GM12891 (cell line): ENCODE measurements around the gene MYH16. TPM values are rescaled to one million over a fixed set of nuclear protein-coding genes. Genes with fewer than 3 reads are reported as not detected.
"Not testable (repeated sequence)": the region's sequence is repeated elsewhere in the genome, so short reads cannot be mapped to it uniquely, and the experiment has no call there.

Source experiments
- DNase-seq: peaks from one replicate; pipeline ENCODE4 v3.0.0; 2011; ENCODE audit warnings: low spot score; ENCODE audit not compliant: insufficient read length
- FAIRE-seq: peaks from 2 replicates; lab custom pipeline; 2011; peaks lifted over from hg19 to GRCh38; lab: Jason Lieb, UNC
- PAX5 ChIP-seq: IDR thresholded peaks from 2 replicates; pipeline ENCODE4 v1.6.1; 2011; ENCODE audit warnings: low read length, moderate library complexity, mild to moderate bottlenecking; ENCODE audit not compliant: insufficient read depth, severe bottlenecking
- POLR2A ChIP-seq: IDR thresholded peaks from 2 replicates; pipeline ENCODE4 v1.6.1; 2011; ENCODE audit warnings: low read depth, low read length, control low read depth
- POLR2AphosphoS5 ChIP-seq: IDR thresholded peaks from 2 replicates; pipeline ENCODE4 v1.6.1; 2011; ENCODE audit warnings: low read depth, low read length, control low read depth
- POU2F2 ChIP-seq: IDR thresholded peaks from 2 replicates; pipeline ENCODE4 v1.6.1; 2011; ENCODE audit warnings: low read depth, mild to moderate bottlenecking, control low read depth, low read length, moderate library complexity
- SPI1 ChIP-seq: IDR thresholded peaks from 2 replicates; pipeline ENCODE4 v1.6.1; 2011; ENCODE audit warnings: low read depth, low read length, control low read depth
- TAF1 ChIP-seq: IDR thresholded peaks from 2 replicates; pipeline ENCODE4 v1.6.1; 2011; ENCODE audit warnings: low read depth, low read length, control low read depth
- polyA plus RNA-seq: library from polyadenylated mRNA; unstranded; fragments of >200 nt; gene quantifications from one replicate; pipeline ENCODE4 v1.2.1, GENCODE V29; 2012; ENCODE audit warnings: low read depth, missing spikeins, inconsistent platforms; ENCODE audit not compliant: missing spikeins

The MYH16 gene
- 0.13 TPM for polyA plus RNA-seq

- FAIRE-seq (no peak), DNase-seq (no peak)
- no peak for TF ChIP-seq POLR2AphosphoS5
- TF ChIP-seq TAF1: no peak
- no peak for TF ChIP-seq POU2F2
- no peak for TF ChIP-seq POLR2A
- TF ChIP-seq SPI1: no peak
- no peak for TF ChIP-seq PAX5
Measured at GRCh38 chr7:99272476-99273045, at the start of gene MYH16. Gene MYH16 (plus strand): TSS chr7:99272839.

DNA sequence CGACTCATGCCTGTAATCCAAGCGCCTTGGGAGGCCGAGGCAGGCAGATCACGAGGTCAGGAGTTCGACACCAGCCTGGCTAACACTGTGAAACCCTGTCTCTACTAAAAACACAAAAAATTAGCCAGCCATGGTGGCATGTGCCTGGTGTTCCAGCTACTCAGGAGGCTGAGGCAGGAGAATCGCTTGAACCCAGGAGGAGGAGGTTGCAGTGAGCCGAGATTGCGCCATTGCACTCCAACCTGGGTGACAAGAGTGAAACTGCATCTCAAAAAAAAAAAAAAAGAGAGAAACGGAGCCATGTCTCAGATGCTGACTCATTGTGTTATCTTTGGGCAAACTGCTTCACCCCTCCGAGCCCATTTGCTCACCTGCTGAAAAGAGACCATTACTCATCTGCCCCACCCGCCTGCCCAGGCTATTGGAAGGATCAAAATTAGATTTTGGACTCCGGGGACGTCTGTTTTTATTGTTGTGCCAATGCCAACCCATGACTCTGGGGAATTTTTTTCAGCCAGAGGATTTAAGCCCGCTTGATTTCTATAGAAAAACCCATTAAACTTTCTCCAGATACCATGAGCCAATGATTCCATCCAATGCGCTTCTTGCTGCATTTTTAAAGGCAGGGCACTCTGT is 48.3 kb upstream of the MYH16 start:
- not testable (repeated sequence) for DNase-seq, FAIRE-seq

DNA sequence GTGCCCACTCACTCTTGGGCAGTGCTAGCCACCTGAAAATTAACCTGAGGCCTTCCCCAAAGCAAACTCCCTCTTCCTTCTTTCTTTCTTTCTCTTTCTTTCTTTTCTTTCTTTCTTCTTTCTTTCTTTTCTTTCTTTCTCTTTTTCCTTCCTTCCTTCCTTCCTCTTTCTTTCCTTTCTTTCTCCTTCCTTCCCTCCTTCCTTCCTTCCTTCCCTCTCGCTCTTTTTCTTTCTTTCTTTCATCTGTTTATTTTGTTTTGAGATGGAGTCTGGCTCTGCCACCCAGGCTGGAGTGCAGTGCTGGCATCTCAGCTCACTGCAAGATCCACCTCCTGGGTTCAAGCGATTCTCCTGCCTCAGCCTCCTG is 47.8 kb upstream of the MYH16 start:
- TF ChIP-seq POU2F2 (no peak), TAF1 (no peak), SPI1 (no peak), POLR2AphosphoS5 (no peak), PAX5 (no peak), POLR2A (no peak)
- DNase-seq: no peak
- no peak for FAIRE-seq

- no peak for DNase-seq
- TF ChIP-seq POU2F2 (no peak), PAX5 (no peak), POLR2AphosphoS5 (no peak), POLR2A (no peak), TAF1 (no peak)
- no peak for FAIRE-seq
Measured at GRCh38 chr7:99229234-99229633, 43.4 kb upstream of the MYH16 start.

DNA sequence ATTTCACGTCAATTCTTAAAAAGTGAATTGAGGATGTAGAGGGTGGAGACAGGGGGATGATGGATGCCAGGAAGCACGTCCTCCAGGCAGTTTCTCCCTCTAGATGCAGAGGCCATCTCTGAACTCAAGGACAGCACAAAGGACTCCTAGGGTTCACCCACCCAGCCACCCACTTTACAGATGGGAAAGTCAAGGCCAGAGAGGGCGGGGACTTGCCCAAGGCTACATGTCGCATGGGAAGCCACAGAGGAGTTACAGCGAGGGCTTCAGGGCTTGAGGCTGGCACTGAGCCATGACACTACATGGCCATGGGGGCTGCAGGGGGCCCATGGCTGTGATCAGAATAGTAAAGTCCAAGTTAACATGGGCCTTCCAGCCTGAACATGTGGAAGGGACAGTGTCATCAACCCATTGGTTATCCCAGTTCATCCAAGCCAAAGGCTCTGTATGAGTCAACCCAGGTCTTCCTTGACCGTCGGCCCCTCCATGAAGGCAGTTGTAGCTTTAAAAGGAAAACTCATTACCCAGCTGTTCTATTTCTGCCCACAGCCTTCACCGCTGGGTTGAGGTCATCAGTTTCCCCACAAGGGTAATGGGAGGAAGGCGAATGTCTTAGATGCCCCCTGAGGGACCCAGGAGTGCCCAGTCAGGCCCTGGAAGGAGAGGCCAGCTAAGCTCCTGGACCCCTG is 40.4 kb upstream of the MYH16 start:
- FAIRE-seq: no peak

DNA sequence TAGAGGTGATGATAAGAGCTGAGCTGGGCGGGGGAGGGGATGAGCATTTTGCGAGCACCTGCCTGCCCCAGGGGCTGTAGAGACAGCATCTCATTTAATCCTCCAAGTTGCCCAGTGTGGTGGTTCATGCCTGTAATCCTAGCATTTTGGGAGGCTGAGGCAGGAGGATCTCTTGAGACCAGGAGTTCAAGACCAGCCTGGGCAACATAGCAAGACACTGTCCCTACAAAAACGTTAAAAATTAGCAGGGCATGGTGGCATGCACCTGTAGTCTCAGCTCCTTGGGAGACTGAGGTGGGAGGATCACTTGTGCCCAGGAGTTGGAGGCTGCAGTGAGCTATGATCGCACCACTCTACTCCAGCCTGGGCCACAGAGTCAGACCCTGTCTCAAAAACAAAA is 39.7 kb upstream of the MYH16 start:
- not testable (repeated sequence) for FAIRE-seq

More for the DNA sequence above, 40.4 kb upstream of the MYH16 start:
- no peak for DNase-seq
- TF ChIP-seq PAX5 (no peak), POLR2AphosphoS5 (no peak)

DNA sequence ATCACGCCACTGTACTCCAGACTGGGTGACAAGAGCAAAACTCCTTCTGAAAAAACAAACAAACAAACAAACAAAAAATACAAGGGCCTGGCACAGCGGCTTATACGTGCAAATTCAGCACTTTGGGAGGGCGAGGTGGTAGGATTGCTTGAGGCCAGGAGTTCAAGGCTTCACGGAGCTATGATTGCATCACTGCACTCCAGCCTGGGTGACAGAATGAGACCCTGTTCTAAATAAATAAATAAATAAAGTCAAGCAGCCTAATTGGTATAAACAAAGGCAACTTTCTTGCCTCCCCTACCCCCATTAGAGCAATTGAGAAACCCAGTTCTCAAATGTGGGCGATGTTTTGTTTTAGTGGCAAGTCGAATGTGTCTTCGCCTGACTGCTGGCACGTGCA is 38.5 kb upstream of the MYH16 start:
- DNase-seq: no peak
- no peak for FAIRE-seq
- TF ChIP-seq POLR2AphosphoS5: no peak
- TF ChIP-seq POU2F2: no peak
- TF ChIP-seq PAX5: no peak
- TF ChIP-seq SPI1: no peak
- no peak for TF ChIP-seq TAF1

More for the DNA sequence above, 39.7 kb upstream of the MYH16 start:
- not testable (repeated sequence) for DNase-seq

DNA sequence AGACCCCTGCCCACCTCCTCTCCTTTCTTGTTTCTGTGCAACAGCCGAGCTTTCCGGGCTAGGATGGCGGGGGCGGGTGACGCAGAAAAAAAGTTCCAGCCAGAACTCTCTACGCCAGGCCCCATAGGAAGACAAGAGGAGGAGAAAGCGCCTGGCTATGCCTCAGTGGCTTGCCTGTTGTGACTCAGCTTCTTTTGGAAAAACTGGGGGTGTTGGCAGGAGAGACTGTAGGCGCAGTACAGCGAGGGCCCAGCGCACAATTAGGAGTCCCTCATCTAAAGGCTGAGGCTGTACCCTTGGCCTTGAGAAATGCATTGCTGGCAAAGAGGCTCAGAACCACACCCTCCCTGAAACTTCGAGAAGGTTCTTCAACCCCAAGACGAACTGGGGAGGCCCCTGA is 36.7 kb upstream of the MYH16 start:
- DNase-seq: no peak
- TF ChIP-seq SPI1 (no peak), POLR2A (no peak), POU2F2 (no peak), PAX5 (no peak)
- no peak for FAIRE-seq

GRCh38 chr7:99237876-99238275 is 34.8 kb upstream of the MYH16 start:
- not testable (repeated sequence) for FAIRE-seq

GRCh38 chr7:99238558-99239341 is 33.9 kb upstream of the MYH16 start:
- no peak for TF ChIP-seq POU2F2
- TF ChIP-seq SPI1: no peak
- TF ChIP-seq POLR2AphosphoS5: no peak
- no peak for TF ChIP-seq PAX5
- TF ChIP-seq POLR2A: no peak
- TF ChIP-seq TAF1: no peak
- DNase-seq (no peak), FAIRE-seq (no peak)

More at GRCh38 chr7:99237876-99238275, 34.8 kb upstream of the MYH16 start:
- DNase-seq: not testable (repeated sequence)

DNA sequence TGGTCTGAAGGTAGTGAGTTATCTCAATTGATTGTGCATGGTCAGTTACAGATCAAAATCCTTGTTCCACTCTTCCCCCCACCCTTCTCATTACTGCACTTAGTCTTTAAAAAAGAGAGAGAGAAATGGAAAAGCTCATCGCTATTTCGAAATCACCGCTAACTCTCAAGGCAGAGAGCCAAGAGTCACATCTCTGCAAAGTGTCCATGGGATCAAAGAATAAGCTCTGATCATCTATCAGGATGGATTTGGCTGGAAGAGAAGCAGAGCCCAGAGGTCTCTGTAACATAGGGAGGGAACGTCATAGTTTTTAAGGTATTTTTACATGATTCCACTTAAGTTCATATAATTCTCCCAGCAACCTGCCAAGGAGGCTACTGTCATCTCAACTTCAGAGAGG is 30.0 kb upstream of the MYH16 start:
- no peak for FAIRE-seq

More for the DNA sequence above, 30.0 kb upstream of the MYH16 start:
- no peak for DNase-seq
- TF ChIP-seq POLR2AphosphoS5 (no peak), TAF1 (no peak), SPI1 (no peak), POLR2A (no peak), POU2F2 (no peak), PAX5 (no peak)
